H9 (cell line): Measurements from ENCODE around the gene DNASE1. TPM values are rescaled to one million over a fixed set of nuclear protein-coding genes. Genes with fewer than 3 reads are reported as not detected.

Experiments
- DNase-seq: peaks from one replicate; pipeline ENCODE4 v3.0.0-alpha.2; 2017
- H2AFZ ChIP-seq: one replicate; pipeline ENCODE4 v1.6.1; 2013; ENCODE audit warnings: mild to moderate bottlenecking, low read length, control low read depth, moderate library complexity
- H2AK5ac ChIP-seq: 2 replicates; pipeline ENCODE4 v1.6.1; 2013; ENCODE audit warnings: low read length, control low read depth, mixed read lengths; ENCODE audit not compliant: insufficient read length
- H2BK120ac ChIP-seq: one replicate; pipeline ENCODE4 v1.6.1; 2013; ENCODE audit warnings: low read depth, mild to moderate bottlenecking, low read length, control low read depth, inconsistent platforms; ENCODE audit not compliant: poor library complexity, severe bottlenecking
- H2BK12ac ChIP-seq: 2 replicates; pipeline ENCODE4 v1.6.1; 2013; ENCODE audit warnings: low read length, control low read depth, mixed read lengths, low read depth; ENCODE audit not compliant: insufficient read length
- H2BK15ac ChIP-seq: 2 replicates; pipeline ENCODE4 v1.6.1; 2013; ENCODE audit warnings: low read depth, low read length, control low read depth
- H2BK20ac ChIP-seq: one replicate; pipeline ENCODE4 v1.6.1; 2013; ENCODE audit warnings: low read depth, mild to moderate bottlenecking, low read length, control low read depth, inconsistent platforms; ENCODE audit not compliant: poor library complexity, severe bottlenecking
- H2BK5ac ChIP-seq: 2 replicates; pipeline ENCODE4 v1.6.1; 2013; ENCODE audit warnings: low read length, control low read depth, mixed read lengths; ENCODE audit not compliant: insufficient read length
- H3K14ac ChIP-seq: 2 replicates; pipeline ENCODE4 v1.6.1; 2013; ENCODE audit warnings: low read length, control low read depth; ENCODE audit not compliant: insufficient read depth
- H3K18ac ChIP-seq: 2 replicates; pipeline ENCODE4 v1.6.1; 2013; ENCODE audit warnings: low read depth, mild to moderate bottlenecking, mixed read lengths, low read length, control low read depth; ENCODE audit not compliant: insufficient read length
- H3K23ac ChIP-seq: 2 replicates; pipeline ENCODE4 v1.6.1; 2013; ENCODE audit warnings: low read length, control low read depth, mixed read lengths, low read depth; ENCODE audit not compliant: insufficient read length
- H3K23me2 ChIP-seq: 2 replicates; pipeline ENCODE4 v1.6.1; 2013; ENCODE audit warnings: low read depth, mild to moderate bottlenecking, mixed read lengths, low read length, control low read depth; ENCODE audit not compliant: insufficient read length, poor library complexity, severe bottlenecking
- H3K27ac ChIP-seq: 2 replicates; pipeline ENCODE4 v1.5.1; 2013; ENCODE audit warnings: low read length, control low read depth, mixed read lengths, low read depth; ENCODE audit not compliant: insufficient read length
- H3K27me3 ChIP-seq: 2 replicates; pipeline ENCODE4 v1.6.1; 2013; ENCODE audit warnings: low read length, control low read depth, inconsistent platforms; ENCODE audit not compliant: insufficient read depth
- H3K4ac ChIP-seq: 2 replicates; pipeline ENCODE4 v1.6.1; 2013; ENCODE audit warnings: low read depth, mild to moderate bottlenecking, control low read depth, inconsistent platforms, low read length, moderate library complexity
- H3K4me1 ChIP-seq: 2 replicates; pipeline ENCODE4 v1.6.1; 2013; ENCODE audit warnings: low read length, control low read depth, inconsistent platforms; ENCODE audit not compliant: insufficient read depth
- H3K4me2 ChIP-seq: 2 replicates; pipeline ENCODE4 v1.6.1; 2013; ENCODE audit warnings: low read length, control low read depth, mixed read lengths; ENCODE audit not compliant: insufficient read length, insufficient read depth
- H3K56ac ChIP-seq: 2 replicates; pipeline ENCODE4 v1.6.1; 2013; ENCODE audit warnings: low read depth, mild to moderate bottlenecking, mixed read lengths, low read length, control low read depth; ENCODE audit not compliant: insufficient read length
- H3K79me1 ChIP-seq: 2 replicates; pipeline ENCODE4 v1.6.1; 2013; ENCODE audit warnings: low read depth, mild to moderate bottlenecking, moderate library complexity, low read length, control low read depth, inconsistent platforms; ENCODE audit not compliant: insufficient read depth, poor library complexity, severe bottlenecking
- H3K79me2 ChIP-seq: 2 replicates; pipeline ENCODE4 v1.6.1; 2013; ENCODE audit warnings: low read length, control low read depth, inconsistent platforms; ENCODE audit not compliant: insufficient read depth
- H3K9ac ChIP-seq: 2 replicates; pipeline ENCODE4 v1.6.1; 2013; ENCODE audit warnings: low read length, control low read depth, mixed read lengths; ENCODE audit not compliant: insufficient read length; ENCODE audit errors: extremely low read depth
- H3K9me3 ChIP-seq: one replicate; pipeline ENCODE4 v1.6.1; 2013; ENCODE audit warnings: low read depth, low read length, inconsistent platforms; ENCODE audit not compliant: control insufficient read depth
- H3T11ph ChIP-seq: one replicate; pipeline ENCODE4 v1.6.1; 2013; ENCODE audit warnings: mild to moderate bottlenecking, low read length, control low read depth, inconsistent platforms
- H4K20me1 ChIP-seq: one replicate; pipeline ENCODE4 v1.6.1; 2013; ENCODE audit not compliant: control insufficient read depth, insufficient read length, insufficient read depth
- H4K5ac ChIP-seq: 2 replicates; pipeline ENCODE4 v1.6.1; 2013; ENCODE audit warnings: low read depth, mild to moderate bottlenecking, mixed read lengths, low read length, control low read depth; ENCODE audit not compliant: insufficient read length
- H4K8ac ChIP-seq: replicated peaks from 2 replicates; pipeline ENCODE4 v1.6.1; 2013; ENCODE audit warnings: low read length, control low read depth, mixed read lengths, low read depth; ENCODE audit not compliant: insufficient read length
- H4K91ac ChIP-seq: 2 replicates; pipeline ENCODE4 v1.6.1; 2013; ENCODE audit warnings: low read depth, mild to moderate bottlenecking, moderate library complexity, mixed read lengths, low read length, control low read depth; ENCODE audit not compliant: insufficient read length
- H3K27ac Mint-ChIP-seq, 3 experiments: 2 replicates in 2 of 3; 3 replicates in 1 of 3; pipeline ENCODE4 v1.8.0; 2020 to 2021; ENCODE audit warnings: mixed read lengths in 3 of 3, mild to moderate bottlenecking in 1 of 3, moderate library complexity in 1 of 3
- H3K27me3 Mint-ChIP-seq: 2 replicates; pipeline ENCODE4 v1.8.0; 2021; ENCODE audit warnings: low read depth, mild to moderate bottlenecking, moderate library complexity, mixed read lengths
- H3K36me3 Mint-ChIP-seq, 3 experiments: 2 replicates in 2 of 3; 3 replicates in 1 of 3; pipeline ENCODE4 v1.8.0; 2020 to 2021; ENCODE audit warnings: low read depth in 3 of 3, mixed read lengths in 3 of 3; ENCODE audit not compliant: insufficient read depth in 1 of 3
- H3K4me1 Mint-ChIP-seq, 2 experiments: 2 replicates each; pipeline ENCODE4 v1.8.0; 2020; ENCODE audit warnings: mixed read lengths in 2 of 2
- H3K4me3 Mint-ChIP-seq, 2 experiments: 2 replicates in 1 of 2; 3 replicates in 1 of 2; pipeline ENCODE4 v1.8.0; 2020 to 2021; ENCODE audit warnings: mild to moderate bottlenecking in 2 of 2, mixed read lengths in 2 of 2, moderate library complexity in 1 of 2
- H3K9me3 Mint-ChIP-seq, 2 experiments: 2 replicates in 1 of 2; 3 replicates in 1 of 2; pipeline ENCODE4 v1.8.0; 2020; ENCODE audit warnings: mild to moderate bottlenecking in 2 of 2, mixed read lengths in 2 of 2, moderate library complexity in 1 of 2
- CTCF ChIP-seq: fragments of 200-600 bp; sonication (generic); conservative IDR thresholded peaks from 3 replicates; pipeline ENCODE4 v1.8.0; 2021; ENCODE audit warnings: antibody characterized with exemption, mild to moderate bottlenecking
- WGBS: extraction: QIAGEN DNeasy Blood & Tissue Kit; methylation state at CpG from one replicate; pipeline ENCODE4 v1.1.7; 2013; ENCODE audit warnings: missing lambda C conversion rate, low lambda C conversion rate, mixed read lengths; ENCODE audit not compliant: insufficient read length; ENCODE audit errors: extremely low coverage; 5-methylcytosine and 5-hydroxymethylcytosine counted together
- total RNA-seq: library from RNA; stranded (reverse); gene quantifications from 2 replicates; pipeline ENCODE4 v1.2.1, GENCODE V29; 2021

DNASE1 gene
- total RNA-seq, 1 experiment from 2014 or later = 10.1 TPM

DNA sequence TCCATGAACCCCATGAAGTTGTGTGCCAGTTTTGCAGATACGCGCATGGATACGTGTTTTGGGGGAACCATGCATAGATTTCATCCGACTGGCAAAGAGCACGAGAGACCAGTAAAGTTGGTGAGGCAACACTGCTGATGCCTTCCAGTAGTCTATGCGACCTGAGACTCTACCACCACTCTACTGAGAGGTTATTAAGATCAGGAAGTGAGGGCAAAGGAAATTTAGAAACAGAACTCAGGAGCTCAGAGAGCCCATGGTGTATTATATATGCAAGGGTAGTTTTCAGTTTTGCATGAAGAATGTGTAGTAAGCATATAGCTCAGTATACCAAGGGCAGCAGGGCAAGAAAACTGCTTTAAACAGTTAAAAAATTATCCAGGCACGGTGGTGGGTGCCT, 47.3 kb upstream of the DNASE1 start:
- Histone ChIP-seq H3K14ac (no peak overlapping the region), H3K9ac (no peak overlapping the region), H3K9me3 (no peaks in the 10 kb centered on the region), H3K27ac (no peak overlapping the region), H4K91ac (no peak overlapping the region), H3K4me2 (no peak overlapping the region), H4K5ac (no peak overlapping the region), H2BK20ac (no peak overlapping the region), H3K23ac (no peak overlapping the region), H3K4ac (no peak overlapping the region), H3K79me2 (no peaks in the 10 kb centered on the region; the same call in 1 of the 2 replicates), H3K4me1 (no peaks in the 10 kb centered on the region), H2AFZ (no peak overlapping the region), H2AK5ac (no peak overlapping the region), H3K79me1 (no peaks in the 10 kb centered on the region), H3T11ph (no peak overlapping the region), H4K20me1 (no peaks in the 10 kb centered on the region), H4K8ac (no peak overlapping the region), H2BK120ac (no peak overlapping the region), H2BK5ac (no peak overlapping the region), H3K23me2 (peaks cover 4% of the 10 kb centered on the region), H3K18ac (no peak overlapping the region), H2BK15ac (no peak overlapping the region), H3K56ac (no peak overlapping the region), H3K27me3 (no peaks in the 10 kb centered on the region), H2BK12ac (no peak overlapping the region)
- H3K36me3 Mint-ChIP-seq = peaks cover 17 to 39% (median 35%) of the 10 kb centered on the region in 3 experiments
- H3K27me3 Mint-ChIP-seq = no peaks in the 10 kb centered on the region
- TF ChIP-seq CTCF = no peak
- WGBS = no CpG with 5 or more reads among the region's 7 CpGs
- DNase-seq = no peak
- no peak overlapping the region for H3K4me3 Mint-ChIP-seq
- peaks cover 12 to 13% of the 10 kb centered on the region in 2 experiments for H3K4me1 Mint-ChIP-seq
- H3K27ac Mint-ChIP-seq = no peak overlapping the region; a peak in 1 of 7 replicates
- no peaks in the 10 kb centered on the region for H3K9me3 Mint-ChIP-seq
